ENCODE measurements around the gene MMGT1.

MMGT1 gene

GRCh38 chrX:135973548-135974278 lies at the start of gene MMGT1:
TSS of gene MMGT1 (minus strand) at chrX:135973988. CDS start at chrX:135973675, 313 bp downstream.
- peak; percentile 76 to 79 for DNase-seq

- DNase-seq: no peak
These were observed 48.1 kb upstream of the MMGT1 start for GRCh38 chrX:136021903-136022302.

GRCh38 chrX:136021160-136021559 lies 47.4 kb upstream of the MMGT1 start:
- DNase-seq: no peak

- no peak for DNase-seq
These were observed 45.4 kb upstream of the MMGT1 start for GRCh38 chrX:136019226-136019625.

- DNase-seq: no peak
These were observed 43.1 kb upstream of the MMGT1 start for GRCh38 chrX:136016881-136017280.

- no peak for DNase-seq
These were observed 41.2 kb upstream of the MMGT1 start for GRCh38 chrX:136015016-136015415.

GRCh38 chrX:135988245-135988644 lies 14.5 kb upstream of the MMGT1 start:
- DNase-seq: no peak

GRCh38 chrX:135985973-135986310 lies 12.2 kb upstream of the MMGT1 start:
- no peak for DNase-seq

GRCh38 chrX:135985157-135985972 lies 11.6 kb upstream of the MMGT1 start, which contains the start of gene SLC9A6:
TSS of gene SLC9A6 (plus strand) at chrX:135985435. CDS start at chrX:135985659, 224 bp downstream.
- peak; percentile 59 to 69 for DNase-seq

- DNase-seq: no peak
These were observed 11.0 kb upstream of the MMGT1 start for GRCh38 chrX:135984791-135985156.

- no peak for DNase-seq
These were observed 10.5 kb upstream of the MMGT1 start for GRCh38 chrX:135984256-135984655.

- no peak for DNase-seq
These were observed 9.1 kb upstream of the MMGT1 start for GRCh38 chrX:135982860-135983259.

GRCh38 chrX:135981668-135982067 lies 7.9 kb upstream of the MMGT1 start:
- no peak for DNase-seq

GRCh38 chrX:135981010-135981409 lies 7.2 kb upstream of the MMGT1 start:
- DNase-seq: no peak

- no peak for DNase-seq
These were observed 3.8 kb upstream of the MMGT1 start for GRCh38 chrX:135977611-135978010.

- DNase-seq: no peak
These were observed 1.6 kb upstream of the MMGT1 start for GRCh38 chrX:135975421-135975820.

- DNase-seq: peak; percentile 59 to 72
These were observed 580 bp upstream of the MMGT1 start for GRCh38 chrX:135974279-135974856.

- DNase-seq: no peak
These were observed 702 bp downstream of the MMGT1 start for GRCh38 chrX:135973025-135973547.

- no peak for DNase-seq
These were observed 22.5 kb downstream of the MMGT1 start for GRCh38 chrX:135951291-135951690.

- DNase-seq: no peak
These were observed 29.3 kb downstream of the MMGT1 start for GRCh38 chrX:135944486-135944885.

GRCh38 chrX:135931644-135932487 lies 41.9 kb downstream of the MMGT1 start:
- peak; percentile 2 to 20 for DNase-seq

GRCh38 chrX:135927897-135928296 lies 45.9 kb downstream of the MMGT1 start:
- DNase-seq: no peak

GRCh38 chrX:135923353-135923752 lies 50.4 kb downstream of the MMGT1 start:
- no peak for DNase-seq

All from stimulated activated CD4-positive, alpha-beta T cell treated with anti-CD3 and anti-CD28 coated beads, Interleukin-4, amount 100 ng/mL, for 4 hours (primary cell).